HG02623 (cell line): Measurements from ENCODE around the gene KIAA1143.

Source experiments
- ATAC-seq: cut with Tn5 transposase; IDR thresholded peaks from one replicate; pipeline ENCODE4 v1.9.1; 2021; ENCODE audit warnings: moderate library complexity; ENCODE audit not compliant: unreplicated experiment

Gene KIAA1143

GRCh38 chr3:44761424-44762169, at the start of gene KIAA1143, which contains the start of gene KIF15:
Gene KIAA1143 (minus strand): TSS chr3:44761619. CDS start chr3:44761602, 17 bp downstream.
Gene KIF15 (plus strand): TSS chr3:44761794. CDS start chr3:44761866, 72 bp downstream.
- ATAC-seq = peak; percentile 87

GRCh38 chr3:44805960-44806359, 44.5 kb upstream of the KIAA1143 start:
- no peak for ATAC-seq

GRCh38 chr3:44803298-44803697, 41.9 kb upstream of the KIAA1143 start:
- ATAC-seq = no peak

GRCh38 chr3:44802011-44802410, 40.6 kb upstream of the KIAA1143 start:
- no peak for ATAC-seq

- ATAC-seq = no peak
Measured at GRCh38 chr3:44795197-44795596, 33.8 kb upstream of the KIAA1143 start.

GRCh38 chr3:44782891-44783290, 21.5 kb upstream of the KIAA1143 start:
- ATAC-seq = no peak

GRCh38 chr3:44772099-44772442, 10.7 kb upstream of the KIAA1143 start:
- no peak for ATAC-seq

- ATAC-seq = no peak
Measured at GRCh38 chr3:44771424-44772098, 10.1 kb upstream of the KIAA1143 start.

- no peak for ATAC-seq
Measured at GRCh38 chr3:44764248-44764647, 2.8 kb upstream of the KIAA1143 start.

GRCh38 chr3:44762690-44763089, 1.3 kb upstream of the KIAA1143 start:
- no peak for ATAC-seq

GRCh38 chr3:44762170-44762677, 805 bp upstream of the KIAA1143 start:
- ATAC-seq = no peak

- ATAC-seq = no peak
Measured at GRCh38 chr3:44761101-44761423, 357 bp downstream of the KIAA1143 start.

- no peak for ATAC-seq
Measured at GRCh38 chr3:44734646-44735168, 26.7 kb downstream of the KIAA1143 start.

GRCh38 chr3:44729384-44729910, 32.0 kb downstream of the KIAA1143 start, which contains the start of gene ZNF501:
Gene ZNF501 (plus strand): TSS chr3:44729635. CDS start chr3:44734422, 4,787 bp downstream.
- peak; percentile 74 for ATAC-seq

- ATAC-seq = no peak
Measured at GRCh38 chr3:44722103-44722401, 39.4 kb downstream of the KIAA1143 start.

- ATAC-seq = no peak
Measured at GRCh38 chr3:44721231-44722102, 40.0 kb downstream of the KIAA1143 start.

- ATAC-seq = no peak
Measured at GRCh38 chr3:44712455-44713075, 48.9 kb downstream of the KIAA1143 start, which contains the start of gene ZNF502. Gene ZNF502 (plus strand): TSS chr3:44712660. CDS start chr3:44720262, 7,602 bp downstream.
